GM18951 (cell line): ENCODE measurements around the gene EMP3.

Source experiments
- POLR2A ChIP-seq: IDR thresholded peaks from 4 replicates; pipeline ENCODE4 v1.6.1; 2011; ENCODE audit warnings: mild to moderate bottlenecking; ENCODE audit not compliant: insufficient read length, insufficient read depth; ENCODE audit errors: extremely low read depth
- in situ Hi-C: fragments of 300-500 bp; cut with MboI; formaldehyde crosslinking; loops from one replicate; pipeline ENCODE4 v1.12.0; 2022; ENCODE audit warnings: low sequenced_read_pairs, mixed read lengths, inconsistent platforms; ENCODE audit not compliant: unreplicated experiment

Gene EMP3

DNA sequence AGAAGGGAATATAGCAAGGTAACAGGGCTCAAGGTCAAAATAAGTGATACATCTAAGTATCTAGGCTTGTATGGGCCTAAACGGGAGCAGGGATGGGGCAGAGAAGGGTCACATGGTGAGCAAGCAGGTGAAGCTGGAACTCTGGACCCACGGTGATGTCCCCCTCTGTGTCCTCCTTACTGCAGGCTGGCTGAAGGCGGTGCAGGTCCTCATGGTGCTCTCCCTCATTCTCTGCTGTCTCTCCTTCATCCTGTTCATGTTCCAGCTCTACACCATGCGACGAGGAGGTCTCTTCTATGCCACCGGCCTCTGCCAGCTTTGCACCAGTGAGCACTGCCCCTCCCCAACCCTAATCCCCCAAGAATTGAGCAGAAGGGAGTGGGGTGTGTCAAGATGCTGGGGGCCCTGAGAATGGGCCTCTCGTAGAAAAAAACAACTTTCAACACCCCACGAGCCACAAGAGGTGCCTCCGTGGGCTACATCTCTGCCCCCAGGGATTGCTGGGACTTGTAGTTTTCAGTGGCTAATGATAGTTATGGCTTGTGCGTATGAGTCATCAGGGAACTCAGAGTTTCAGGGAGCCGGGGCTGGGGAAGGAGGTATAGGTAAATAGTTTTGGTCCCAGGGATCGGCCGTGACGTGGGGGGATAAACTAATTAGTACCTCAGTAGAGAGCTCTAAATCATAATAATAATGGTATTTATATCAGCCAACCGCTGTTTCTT is 4.0 kb downstream of the EMP3 start:
- in situ Hi-C loops, result no loop called here
- TF ChIP-seq POLR2A, result no peak

GRCh38 chr19:48330012-48330681 is 4.8 kb downstream of the EMP3 start:
- TF ChIP-seq POLR2A, result peak; percentile 50
- in situ Hi-C loops, result no loop called here

DNA sequence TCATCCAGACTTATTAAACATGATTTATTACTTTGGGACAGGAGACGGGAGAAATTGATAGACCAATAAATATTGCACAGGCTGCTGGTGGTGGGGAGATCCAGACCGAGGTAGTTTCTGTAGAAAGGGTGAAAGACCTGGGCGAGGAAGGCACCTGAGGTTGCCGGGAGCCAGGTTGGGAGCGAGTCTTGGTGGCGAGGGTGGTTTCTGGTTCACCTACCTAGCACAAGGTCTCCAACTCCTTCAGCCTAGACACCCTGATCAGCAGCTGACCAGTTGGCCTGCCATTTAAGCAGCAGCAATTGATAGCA is 7.0 kb downstream of the EMP3 start:
- in situ Hi-C loops, result no loop called here

GRCh38 chr19:48332662-48333466 is 7.5 kb downstream of the EMP3 start:
- in situ Hi-C loops, result no loop called here
- TF ChIP-seq POLR2A, result peak; percentile 64

More for the DNA sequence above, 7.0 kb downstream of the EMP3 start:
- TF ChIP-seq POLR2A, result no peak

DNA sequence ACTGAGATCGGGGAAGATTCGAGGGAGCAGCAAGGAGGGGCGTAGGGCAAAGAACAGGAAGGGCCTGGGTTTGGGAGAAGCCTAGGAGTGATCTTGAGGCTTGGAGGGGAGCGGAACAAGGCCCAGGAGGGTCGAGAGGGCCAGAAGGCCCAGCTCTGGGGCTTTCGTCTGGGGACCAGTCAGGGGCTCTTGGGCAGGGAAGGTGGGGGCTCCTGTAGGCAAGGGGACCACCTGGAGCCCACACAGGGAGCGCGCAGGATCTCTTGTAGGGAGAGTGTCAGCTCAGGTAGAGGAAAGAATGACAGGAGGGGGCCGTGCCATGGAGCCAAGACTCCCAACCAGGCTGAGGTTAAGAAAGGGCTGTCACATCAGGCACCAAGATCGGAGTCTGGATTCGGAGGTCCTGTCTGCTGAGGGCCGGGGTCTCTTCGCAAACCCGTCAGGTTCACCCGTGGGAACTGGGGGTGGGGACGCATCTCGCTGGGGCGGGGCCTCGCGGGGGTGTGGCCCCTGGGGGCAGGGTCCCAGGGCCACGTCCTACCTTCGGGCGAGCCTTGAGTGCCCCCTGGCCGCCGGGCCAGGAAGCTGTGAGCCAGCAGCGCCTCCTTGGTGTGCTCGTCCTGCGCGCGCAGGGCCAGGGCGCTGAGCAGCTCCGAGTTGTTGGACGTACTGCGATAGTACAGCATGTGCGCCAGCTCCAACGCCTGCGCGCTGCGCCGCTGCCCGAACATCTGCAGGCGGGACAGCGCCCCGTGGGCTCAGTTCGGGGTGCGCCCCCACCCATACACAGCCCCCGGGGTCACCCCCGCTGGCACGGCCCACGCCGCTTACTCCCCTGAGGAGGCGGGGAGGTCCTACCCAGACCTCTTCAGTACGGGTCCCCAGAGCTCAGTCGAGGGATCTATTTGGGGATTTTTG is 8.4 kb downstream of the EMP3 start:
- TF ChIP-seq POLR2A, result peak; percentile 63
- in situ Hi-C loops, result no loop called here

- no peak for TF ChIP-seq POLR2A
- in situ Hi-C loops, result no loop called here
Observed at GRCh38 chr19:48338253-48338755, 13.0 kb downstream of the EMP3 start.

DNA sequence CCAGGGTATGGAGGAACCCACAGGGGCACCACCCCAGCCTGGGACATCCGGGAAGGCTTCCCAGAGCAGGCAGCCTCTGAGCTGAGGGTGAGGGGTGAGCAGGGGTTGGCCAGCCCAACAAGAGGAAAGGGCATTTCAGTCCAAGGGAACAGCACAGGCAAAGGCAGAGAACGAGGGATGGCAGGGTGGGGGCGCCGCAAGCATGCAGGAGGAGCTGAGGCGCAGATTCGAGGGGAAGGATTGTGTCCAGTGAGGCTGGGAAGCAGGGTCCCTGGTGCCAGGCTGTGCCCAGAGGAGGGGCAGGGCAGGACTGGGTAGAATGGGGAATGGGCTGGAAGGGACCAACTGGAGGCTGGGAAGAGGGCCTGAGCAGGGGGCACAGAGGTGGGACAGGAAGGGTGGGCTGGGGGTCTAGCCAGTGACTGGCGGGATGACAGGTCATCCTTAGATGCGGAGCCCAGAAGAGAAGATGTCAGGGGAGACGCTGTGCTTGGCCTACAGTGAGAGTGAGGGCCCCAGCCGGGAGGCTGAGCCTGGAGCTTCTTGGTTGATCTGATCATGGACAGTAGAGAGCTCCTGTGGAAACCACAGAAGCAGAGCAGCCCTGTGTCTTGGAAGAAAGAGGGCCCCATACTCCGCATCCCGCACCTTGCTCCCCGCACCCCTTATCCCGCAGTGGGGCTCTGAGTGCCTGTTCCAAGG is 13.6 kb downstream of the EMP3 start:
- TF ChIP-seq POLR2A, result no peak
- in situ Hi-C loops, result no loop called here

DNA sequence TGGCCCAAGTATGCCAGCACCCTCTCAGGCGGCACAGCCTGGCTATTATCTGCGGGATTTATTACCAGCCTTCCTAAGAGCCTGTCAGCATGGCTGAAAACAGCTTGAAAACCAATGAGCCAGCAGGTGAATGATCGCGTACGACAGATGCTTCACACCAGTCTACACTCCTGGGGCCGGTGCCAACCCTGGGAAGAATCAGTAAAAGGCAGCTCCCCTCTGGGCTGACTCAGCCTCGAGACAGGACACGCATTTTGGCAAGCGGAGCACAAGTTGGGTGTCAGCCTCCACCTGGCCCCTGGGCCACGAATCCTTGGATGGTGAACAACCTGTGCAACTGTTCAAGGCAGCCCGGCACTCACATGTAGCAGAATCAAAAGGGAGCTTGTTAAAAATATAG is 15.6 kb downstream of the EMP3 start:
- TF ChIP-seq POLR2A, result no peak
- in situ Hi-C loops, result no loop called here

GRCh38 chr19:48341515-48342413 is 16.4 kb downstream of the EMP3 start:
- in situ Hi-C loops, result no loop called here
- no peak for TF ChIP-seq POLR2A

DNA sequence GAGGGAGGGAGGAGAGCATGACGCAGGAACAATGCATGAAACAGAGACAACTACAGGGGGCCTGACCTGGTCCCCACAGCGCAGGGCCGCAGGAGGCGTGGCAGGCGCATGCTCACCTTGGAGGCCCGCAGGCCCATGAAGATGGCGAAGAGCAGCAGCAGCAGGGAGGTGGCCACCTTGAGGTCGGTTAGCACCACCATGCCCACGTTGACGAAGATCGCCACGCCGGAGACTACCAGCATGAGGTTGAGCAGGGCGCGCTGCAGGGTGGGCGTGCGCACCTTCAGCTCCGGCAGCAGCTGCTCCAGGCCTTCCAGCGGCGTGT is 17.0 kb downstream of the EMP3 start:
- TF ChIP-seq POLR2A, result no peak
- in situ Hi-C loops, result no loop called here

- in situ Hi-C loops, result no loop called here
- TF ChIP-seq POLR2A, result no peak
Observed at GRCh38 chr19:48342841-48343540, 17.6 kb downstream of the EMP3 start.
